ENCODE data around the gene WNT7A.

The WNT7A gene

DNA sequence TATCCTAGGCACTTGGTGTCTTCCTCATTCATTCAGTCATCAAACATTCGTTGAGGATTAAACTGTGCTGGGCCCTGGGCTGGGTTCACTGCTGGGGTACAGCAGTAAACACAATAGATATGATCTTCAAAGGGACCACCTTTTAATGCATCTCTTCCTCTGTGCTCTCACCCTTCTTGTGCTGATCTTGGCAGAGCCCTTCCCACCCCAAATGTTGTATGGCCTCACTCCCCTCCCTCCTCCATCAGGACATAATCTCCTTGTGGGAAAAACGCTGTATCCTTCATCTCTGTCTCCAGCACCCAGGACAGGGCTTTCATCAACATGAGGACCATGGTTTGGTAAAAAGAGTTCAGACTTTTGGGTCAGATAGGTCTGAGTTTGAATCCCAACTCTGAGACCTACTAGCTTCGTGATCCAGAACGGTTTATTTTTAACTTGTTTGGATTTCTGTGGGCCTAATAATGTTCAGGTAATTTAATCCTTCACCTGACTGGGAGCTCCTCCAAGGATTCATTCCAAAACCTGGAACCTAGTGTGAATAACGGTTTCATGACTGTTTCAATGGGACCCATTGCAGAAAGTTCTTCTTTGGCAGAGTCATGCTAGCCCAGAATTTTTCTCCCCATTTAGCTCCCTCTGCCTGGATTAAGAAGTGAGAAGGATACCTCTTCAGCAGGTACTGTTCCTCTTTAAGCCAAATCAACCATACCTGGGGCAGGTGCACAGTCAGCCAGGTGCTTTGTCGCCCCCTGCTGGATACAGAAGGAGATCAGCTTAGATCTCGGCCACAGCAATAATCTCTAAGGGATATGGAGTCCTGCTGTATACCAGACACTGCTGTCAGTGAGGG lies 5.2 kb upstream of the WNT7A start:
- DNase-seq = peak; percentile 80

DNA sequence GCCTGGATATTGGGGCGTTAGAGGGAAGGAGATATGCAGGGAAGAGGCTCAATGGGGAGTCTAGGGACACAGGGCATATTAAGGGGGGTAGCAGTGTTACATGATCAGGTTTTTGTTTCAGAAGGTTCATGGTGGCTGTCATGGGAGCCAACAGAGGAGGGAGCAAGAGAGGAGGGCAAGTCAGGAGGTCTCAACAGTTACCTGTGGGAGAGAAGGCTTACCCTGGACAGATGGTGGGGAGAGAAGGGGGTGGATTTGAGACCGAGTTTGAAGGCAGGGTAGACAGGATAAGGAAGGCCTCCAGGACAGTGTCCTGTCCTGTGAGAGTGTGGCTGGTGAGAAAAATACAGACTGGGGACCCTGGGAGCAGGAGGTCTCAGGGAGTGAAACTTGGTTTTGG lies 3.8 kb upstream of the WNT7A start:
- DNase-seq = no peak

DNA sequence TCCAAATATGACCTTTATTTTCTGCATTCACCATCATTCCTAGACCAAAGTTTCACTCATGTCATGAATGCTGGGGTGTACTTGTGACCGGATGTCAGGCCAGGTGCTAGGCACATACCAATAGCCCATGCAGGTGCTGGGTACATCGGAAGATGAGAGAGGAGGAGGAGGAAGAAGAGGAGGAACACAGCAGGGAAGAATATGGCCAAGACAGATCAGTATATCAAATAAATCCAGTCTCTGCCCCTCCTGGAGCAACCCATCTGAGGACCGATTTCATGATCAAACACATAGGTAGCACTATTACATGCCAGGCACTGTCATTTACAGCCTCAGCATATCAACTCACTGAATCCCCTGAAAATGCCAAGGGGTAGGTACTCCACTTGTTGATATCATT lies 3.0 kb upstream of the WNT7A start:
- DNase-seq = no peak

DNA sequence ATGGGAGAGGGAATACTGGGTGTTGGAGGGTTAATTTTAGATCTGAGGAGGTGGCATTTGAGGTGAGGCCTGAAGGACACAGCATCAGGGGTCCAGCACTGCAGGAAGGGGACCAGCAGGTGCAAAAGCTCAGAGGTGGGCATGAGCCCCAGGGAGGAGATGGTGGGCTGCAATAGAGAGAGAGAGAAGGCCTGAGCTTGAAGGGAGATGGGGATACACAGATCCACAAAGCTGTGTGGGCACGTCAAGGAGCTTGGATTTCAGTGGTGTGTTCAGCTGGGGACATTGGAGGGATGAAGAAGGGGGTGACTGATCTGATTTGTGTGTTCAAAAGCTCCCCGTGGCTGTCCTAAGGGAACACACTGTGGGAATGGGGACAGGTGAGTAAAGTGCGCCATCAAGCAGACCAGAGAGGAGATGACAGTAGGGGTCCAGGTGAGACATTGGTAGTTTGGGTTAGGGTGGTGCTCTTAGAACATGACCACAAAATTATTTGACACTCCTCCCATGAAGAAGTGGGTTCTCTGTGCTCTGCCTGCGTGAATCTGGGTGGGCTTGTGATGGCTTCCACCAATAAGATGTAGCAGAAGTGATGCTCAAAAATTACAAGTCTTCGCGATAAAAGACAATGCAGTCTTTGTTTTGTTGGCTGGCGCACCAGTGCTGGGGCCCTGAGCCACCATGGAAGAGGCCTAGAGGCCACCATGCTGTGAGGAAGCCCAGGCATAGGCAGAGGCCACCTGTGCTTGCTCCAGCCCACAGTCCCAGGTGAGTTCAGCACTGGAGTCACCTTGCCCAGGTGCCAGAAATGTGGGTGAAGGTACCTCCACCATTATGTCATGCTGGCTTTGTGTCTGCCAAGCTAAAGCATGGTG lies 1.9 kb upstream of the WNT7A start:
- peak; percentile 39 for DNase-seq

DNA sequence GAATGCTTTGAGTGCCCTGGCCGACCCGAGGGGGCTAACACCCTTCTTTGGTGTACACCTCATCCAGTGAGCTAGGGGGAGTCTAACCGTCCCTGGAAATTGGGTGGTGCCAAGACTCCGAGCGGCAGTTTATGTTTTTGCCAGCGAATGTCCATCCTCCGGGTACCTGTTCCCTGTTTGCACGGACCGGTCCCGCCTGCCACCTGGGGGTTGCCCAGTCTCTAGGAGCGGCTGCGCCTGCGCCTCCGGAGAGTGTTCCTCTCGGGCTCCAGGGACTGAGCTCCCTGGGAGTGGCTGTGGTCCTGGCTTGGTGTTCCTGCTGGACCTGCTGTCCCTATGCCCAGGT lies 913 bp upstream of the WNT7A start:
- DNase-seq = no peak

DNA sequence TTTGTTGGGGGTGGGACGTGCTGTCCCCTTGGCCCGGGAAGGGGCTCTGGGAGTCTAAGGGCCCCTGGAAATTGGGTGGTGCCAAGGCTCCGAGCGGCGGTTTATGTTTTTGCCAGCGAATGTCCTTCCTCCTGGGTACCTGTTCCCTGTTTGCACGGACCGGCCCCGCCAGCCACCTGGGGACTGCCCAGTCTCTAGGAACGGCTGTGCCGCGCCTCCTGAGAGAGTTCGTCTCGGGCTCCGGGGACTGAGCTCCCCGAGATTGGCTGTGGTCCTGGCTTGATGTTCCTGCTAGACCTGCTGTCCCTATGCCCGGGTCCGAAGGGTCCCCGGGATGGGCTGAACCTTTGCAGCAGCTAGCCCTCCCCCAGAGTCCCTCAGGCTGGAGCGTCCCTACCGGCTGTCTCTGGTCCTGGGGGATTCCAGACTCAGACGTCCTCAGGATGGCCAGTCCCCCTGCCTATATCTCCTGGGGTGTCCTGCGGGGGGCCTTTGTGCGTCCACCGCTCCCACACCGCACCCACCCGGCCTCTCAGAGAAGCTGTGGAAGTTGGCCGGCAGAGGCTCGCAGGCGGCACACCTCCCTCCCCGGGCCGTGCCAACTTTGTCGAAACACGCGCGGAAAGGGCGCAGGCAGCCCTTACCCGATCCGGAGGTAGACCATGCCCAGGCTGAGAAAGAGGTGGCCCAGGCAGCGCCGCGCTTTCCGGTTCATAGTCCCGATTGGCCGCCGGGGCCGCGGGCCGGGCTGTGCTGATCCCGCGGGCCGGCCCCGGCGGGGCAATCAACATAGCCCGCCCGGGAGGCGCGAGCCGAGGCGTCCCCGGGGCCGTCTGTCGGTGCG lies 547 bp downstream of the WNT7A start:
- DNase-seq = peak; percentile 61

DNA sequence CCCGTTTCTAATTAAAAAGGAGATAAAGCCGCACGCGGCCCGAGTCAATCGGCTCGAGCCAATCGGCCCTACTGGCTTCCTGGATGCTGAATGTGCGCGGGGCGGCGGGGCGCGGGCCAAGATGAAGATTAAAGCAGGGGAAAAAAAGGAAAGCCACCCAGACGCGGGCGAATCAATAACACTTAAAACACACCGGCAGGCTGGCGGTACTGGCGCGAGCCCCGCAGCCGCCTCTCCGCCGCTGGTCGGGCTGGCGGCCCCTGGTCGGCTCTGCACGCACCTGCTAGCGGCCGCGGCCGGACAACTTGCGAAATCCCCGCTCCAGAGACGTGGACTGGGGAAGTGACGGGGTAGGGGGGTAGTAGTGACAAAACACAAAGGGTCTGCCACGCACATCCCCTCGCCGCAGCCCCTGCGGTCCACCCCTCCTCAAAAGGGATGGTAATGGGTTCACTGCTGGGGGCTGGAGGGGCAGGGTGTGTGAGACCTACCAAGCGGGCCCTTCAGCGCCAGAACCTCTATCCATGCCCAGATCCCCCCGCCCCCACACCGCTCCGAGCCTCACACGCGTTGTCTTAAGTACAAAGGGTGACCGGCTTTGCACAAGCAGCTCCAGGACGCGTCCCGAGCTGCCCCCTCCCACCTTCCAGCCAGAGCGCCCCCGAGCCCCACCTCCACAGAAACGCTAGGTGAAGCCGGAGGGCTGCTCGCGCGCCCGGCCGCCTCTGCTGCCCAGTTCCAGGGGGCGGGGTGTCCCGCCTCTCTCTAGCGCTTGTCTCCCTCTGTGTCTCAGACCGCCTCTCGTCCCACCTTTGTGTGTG lies 1.4 kb downstream of the WNT7A start:
- peak; percentile 57 for DNase-seq

DNA sequence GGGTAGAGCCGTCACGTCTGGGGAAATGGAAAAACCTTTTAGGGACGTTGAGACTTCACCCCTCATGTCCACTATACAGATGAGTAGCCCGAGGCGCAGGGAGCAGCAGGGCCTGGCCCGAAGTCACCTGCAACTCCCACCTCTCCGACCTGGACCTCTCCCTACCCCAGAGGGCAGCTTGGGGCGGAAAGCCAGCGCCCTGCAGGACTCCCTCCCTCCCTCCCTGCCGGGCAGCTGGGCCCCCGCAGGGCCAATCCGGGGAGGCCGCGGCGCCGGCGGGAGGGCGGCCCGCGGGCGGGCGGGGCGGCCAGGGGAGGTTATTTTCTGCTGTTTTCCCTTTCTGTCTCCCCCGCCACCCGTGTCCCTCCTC lies 2.0 kb downstream of the WNT7A start:
- DNase-seq = peak; percentile 54

DNA sequence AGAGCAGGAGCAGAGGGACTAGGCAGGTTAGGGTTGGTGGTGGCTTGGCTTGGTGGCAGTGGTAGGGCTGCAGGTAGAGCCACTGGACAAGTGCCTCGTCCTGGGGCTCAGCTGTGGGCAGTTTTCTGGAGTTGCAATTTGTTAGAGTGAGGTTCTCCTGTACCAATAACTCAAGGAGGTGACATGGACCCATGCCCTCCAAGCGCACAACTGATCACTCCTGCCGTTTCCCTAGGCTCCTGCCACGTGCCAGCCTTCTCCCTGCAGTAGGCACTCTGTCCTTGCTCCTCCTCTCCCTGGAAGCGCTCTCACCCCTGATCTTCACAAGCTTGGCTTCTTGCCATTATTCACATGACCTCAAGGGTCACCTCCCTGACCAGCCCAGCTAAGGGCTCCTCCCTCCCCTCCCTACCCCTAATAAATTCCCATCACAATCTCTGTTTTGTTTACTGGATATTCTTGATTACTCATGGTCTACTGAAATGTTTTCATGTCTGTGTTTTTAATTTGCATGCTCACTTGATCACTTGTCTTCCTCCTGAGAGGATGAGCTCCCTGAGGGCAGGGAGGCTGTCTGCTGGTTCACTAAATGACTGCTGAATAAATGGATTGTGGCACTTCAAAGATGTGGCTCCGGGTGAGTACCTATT lies 3.3 kb downstream of the WNT7A start:
- DNase-seq = no peak

DNA sequence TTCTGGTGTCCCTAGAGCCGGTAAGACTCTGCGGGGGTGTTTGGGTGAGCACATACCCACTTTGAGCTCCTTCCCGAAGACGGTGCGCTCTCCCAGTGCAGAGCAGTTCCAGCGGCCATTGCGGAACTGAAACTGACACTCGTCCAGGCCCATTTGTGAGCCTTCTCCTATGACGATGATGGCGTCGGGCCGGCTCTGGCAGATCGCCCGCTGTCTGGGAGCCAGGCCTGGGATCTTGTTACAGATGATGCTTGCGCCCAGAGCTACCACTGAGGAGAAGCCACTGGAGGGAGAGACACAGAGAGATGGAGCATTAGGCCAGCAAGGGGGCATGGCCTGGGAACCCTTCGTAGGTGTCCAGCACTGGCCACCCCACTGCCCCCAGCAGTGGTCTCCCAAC lies 5.0 kb downstream of the WNT7A start:
- no peak for DNase-seq

DNA sequence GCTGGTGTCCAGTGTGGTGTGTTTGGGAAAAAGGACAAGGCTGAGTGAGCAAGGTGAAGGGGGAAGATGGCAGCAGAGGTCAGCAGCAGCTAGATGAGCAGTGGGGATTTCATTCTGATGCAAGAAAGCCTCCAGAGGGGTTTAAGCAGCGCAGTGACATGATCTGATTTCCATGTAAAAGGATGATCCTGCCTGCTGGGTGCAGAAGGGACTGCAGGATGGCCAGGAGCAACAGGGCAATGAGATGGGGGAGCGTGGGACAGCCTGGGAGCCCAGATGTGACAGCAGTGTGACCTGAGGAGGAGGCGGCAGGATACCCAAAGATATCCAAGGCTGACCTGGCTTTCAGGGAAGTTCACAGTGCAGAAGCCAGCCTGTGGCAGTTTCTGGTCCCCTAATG lies 6.1 kb downstream of the WNT7A start:
- DNase-seq = no peak

DNA sequence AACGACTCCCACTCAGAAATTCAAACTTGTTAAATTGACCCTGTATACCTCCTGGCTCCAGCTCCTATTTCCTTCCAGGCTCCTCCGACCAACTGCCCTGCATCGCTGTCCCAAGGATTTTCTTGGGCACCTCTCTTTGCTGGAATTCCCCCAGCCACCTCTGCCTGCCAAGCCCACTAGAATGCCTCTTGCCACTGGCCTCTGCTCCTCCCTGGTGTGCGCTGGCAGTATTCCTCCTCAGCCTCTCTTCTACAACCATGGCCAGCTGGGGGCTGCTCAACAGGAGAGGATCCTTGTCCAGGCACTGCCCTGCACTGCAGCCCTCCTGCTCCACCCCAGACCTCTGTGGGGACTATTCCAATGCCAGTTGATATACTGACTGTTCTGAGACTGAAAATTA lies 7.4 kb downstream of the WNT7A start:
- no peak for DNase-seq

DNA sequence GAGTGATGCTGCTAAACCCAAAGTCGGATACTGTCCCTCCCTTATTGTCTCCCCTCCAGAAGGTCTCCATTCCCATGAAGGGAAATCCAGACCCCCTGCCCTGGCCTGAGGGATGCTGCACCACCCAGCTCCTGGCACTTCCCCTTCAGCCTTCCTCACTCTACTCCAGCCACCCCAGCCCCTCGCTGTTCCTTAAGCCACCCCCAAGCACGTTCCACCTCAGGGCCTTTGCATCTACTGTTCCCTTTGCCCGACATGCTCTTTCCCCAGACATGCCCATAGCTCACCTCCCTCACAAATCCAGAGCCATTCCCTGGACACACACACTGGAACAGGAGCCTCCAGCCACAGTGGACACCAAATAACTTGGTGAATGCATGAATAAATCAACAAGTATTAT lies 8.1 kb downstream of the WNT7A start:
- no peak for DNase-seq

DNA sequence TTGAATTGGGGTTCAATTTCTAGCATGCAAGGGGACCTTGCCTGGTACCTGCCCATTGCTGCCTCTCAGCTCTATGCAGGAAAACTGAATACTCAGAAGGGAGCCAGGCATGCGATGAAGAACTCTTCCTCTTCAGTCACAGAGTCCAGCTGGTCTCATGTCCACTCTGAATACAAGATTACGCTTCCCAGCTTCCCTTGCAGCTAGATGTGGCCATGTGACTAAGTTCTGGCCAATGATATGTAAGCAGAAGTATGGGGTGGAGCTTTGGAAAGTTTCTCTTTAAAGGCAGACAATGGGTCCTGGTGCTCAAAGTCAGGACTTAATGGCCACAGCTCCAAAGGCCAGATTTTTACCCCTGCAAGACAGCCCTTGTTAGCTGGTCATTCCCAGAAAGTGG lies 9.0 kb downstream of the WNT7A start:
- no peak for DNase-seq

DNA sequence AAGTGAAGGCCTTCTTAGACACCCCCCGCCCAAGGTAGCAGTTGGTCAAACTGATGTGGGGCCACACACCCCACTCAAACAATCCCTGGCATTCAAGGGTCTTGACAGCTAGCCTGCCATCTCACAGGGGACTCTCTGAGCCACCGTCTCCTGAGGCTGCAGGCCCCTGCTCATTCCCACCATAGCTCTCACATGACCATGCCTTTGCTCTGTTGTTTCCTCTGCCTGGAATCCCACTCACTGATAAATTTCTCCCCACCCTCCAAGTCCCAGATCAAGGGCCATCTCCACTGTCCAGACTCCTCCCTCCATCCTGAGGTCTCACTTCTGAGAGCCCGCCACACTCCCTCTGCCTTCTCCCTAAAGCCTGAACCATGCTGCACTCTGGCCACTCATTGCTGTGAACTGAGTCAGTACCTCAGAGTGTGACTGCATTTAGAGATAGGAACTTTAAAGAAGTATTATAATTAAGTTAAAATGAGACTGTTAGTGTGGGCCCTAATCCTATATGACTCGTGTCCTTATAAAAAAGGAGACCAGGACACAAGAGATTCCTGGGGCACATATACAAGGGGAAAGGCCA lies 10.0 kb downstream of the WNT7A start:
- DNase-seq = no peak

DNA sequence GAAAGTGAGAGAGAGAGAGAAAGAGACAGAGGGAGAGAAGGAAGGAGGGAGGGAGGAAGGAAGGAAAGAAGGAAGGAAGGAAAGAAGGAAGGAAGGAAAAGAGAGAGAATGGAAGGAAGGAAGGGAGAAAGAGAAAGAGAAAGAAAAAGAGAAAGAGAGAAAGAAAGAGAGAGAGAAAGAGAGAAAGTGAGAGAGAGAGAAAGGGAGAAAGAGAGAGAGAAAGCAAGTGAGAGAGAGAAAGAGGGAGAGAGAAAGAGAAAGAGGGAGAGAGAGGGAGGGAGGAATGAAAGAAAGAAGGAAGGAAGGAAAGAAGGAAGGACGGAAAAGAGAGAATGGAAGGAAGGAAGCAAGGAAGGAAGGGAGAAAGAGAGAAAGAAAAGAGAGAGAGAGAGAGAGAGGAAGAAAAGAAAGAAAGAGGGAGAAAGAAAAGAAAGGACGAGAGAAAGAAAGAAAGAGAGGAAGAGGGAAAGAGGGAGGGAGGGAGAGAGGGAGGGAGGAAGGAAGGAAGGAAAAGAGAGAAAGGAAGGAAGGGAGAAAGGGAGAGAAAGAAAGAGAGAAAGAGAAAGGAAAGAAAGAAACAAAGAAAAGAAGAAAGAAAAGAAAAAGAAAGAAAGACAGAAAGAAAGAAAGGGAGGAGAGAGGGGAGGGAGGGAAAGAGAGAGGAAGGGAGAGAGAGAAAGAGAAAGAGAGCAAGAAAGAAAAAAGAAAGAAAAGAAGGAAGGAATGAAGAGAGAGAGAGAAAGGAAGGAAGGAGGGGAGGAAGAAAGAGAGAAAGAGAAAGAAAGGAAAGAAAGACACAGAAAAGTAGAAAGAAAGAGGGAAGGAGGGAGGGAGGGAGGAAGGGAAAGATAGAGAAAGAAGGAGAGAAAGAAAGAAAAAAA lies 10.8 kb downstream of the WNT7A start:
- DNase-seq = no peak

DNA sequence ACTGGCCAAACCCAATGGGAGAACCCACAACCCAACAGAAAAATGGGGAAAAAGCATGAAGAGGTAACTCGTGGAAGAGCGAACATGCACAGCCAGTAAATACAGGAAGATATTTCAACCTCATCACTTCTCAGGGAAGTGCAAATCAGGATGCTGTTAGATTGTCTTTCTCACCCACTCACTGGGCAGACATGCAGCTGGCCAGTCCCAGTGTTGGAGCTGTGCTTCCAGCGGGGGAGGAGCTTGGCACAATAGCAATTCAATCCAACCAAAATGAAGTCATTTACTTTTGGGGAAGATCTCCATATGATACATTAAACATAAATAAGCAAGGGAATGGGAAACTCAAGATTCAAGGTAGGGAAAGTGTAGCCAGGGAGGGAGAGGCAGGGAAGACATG lies 12.1 kb downstream of the WNT7A start:
- DNase-seq = no peak

DNA sequence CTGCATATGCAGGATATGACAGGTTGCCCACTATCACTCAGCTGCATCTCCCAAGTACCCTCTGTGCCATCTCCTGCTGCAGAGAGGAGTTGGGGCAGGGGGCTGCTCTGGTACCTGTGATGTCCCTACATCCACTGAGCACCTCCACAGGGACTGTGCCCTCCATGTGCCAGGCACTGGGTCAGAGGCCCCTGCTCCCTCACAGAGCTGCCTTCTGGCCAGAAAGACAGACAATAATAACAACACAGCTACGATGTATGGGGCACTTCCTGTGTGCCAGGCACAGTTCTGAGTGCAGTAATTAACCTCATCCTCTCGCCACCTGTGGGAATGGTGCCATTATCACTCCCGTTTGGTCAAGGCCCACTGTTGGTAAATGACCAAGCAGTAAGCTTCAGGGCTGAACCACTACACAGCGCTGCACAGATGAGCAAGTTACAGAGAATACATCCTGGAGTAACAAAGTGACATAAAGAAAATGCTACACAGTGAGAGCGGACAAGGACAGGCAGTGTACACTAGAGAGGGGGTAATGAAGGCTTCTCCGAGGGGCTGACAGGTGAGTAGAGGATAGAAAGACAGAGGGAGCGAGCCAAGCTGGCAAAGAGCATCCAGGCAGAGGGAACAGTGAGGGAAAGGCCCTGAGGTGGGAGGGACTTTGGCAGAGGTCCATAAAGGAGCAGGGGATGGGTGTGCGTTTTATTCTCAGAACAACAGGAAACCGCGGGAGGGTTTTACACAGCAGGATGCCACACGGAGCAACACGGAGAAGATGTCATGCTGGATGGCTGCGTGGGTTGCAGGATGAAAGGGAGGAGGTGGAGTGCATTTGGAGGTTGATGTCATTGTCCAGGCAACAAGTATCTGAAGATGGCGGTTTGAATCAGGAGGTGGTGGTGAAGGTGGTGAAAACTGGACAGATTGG lies 13.6 kb downstream of the WNT7A start:
- peak; percentile 59 for DNase-seq

DNA sequence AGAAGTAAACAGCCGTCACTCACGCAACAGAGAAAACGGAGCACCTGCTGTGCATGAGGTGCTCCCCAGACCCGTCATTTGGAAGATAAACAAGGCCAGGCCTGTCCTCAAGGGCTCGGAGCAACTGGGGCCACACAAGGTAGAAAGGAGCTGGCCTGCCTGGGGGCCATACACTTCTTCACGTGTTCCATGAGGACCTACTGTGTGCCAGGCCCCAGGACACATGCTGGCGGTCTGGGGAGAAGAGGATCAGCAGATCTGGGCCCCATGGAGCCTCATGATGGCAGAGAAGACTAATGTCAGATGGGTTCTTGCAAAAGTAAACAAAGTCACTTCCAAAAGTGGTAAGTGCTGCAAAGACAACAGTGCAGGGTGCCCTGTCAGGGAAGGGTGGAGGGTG lies 14.3 kb downstream of the WNT7A start:
- DNase-seq = no peak

Data from activated CD8-positive, alpha-beta memory T cell treated with anti-CD3 and anti-CD28 coated beads, Interleukin-2, amount 50 U/mL, for 48 hours (primary cell).